GM23338 (cell line): ENCODE data around the gene TFEB. TPM values are rescaled to one million over a fixed set of nuclear protein-coding genes. Genes with fewer than 3 reads are reported as not detected.

Source experiments
- CREB1 ChIP-seq: fragments of 250-450 bp; sonication (Bioruptor Pico); IDR thresholded peaks from 2 replicates; pipeline ENCODE4 v1.5.0; 2020; ENCODE audit warnings: low read depth, mild to moderate bottlenecking, moderate library complexity
- JUNB ChIP-seq: IDR thresholded peaks from one replicate; pipeline ENCODE4 v1.6.1; 2016; ENCODE audit warnings: antibody characterized with exemption; ENCODE audit not compliant: unreplicated experiment
- NANOG ChIP-seq: IDR thresholded peaks from 2 replicates; pipeline ENCODE4 v1.6.1; 2016; ENCODE audit warnings: antibody characterized with exemption, borderline replicate concordance
- REST ChIP-seq: IDR thresholded peaks from one replicate; pipeline ENCODE4 v1.6.1; 2018; ENCODE audit warnings: antibody characterized with exemption; ENCODE audit not compliant: unreplicated experiment
- ZNF462 ChIP-seq: fragments of 250-450 bp; sonication (Bioruptor Pico); IDR thresholded peaks from 2 replicates; pipeline ENCODE4 v1.5.0; 2020; ENCODE audit warnings: mild to moderate bottlenecking, moderate library complexity
- polyA plus RNA-seq: library from polyadenylated mRNA; unstranded; fragments of >200 nt; fragmentation: Nextera tagmentation; extraction: Ambion mirVana; gene quantifications from 2 replicates; pipeline ENCODE4 v1.2.1, GENCODE V29; 2016
- total RNA-seq: library from RNA; depleted of rRNA; stranded (reverse); fragments of >200 nt; shearing (Covaris generic); gene quantifications from 2 replicates; pipeline ENCODE4 v1.2.3, GENCODE V29; 2014

The TFEB gene
- total and polyA plus RNA-seq, 2 experiments from 2014 or later, result 1.3 to 4.3 TPM

GRCh38 chr6:41673704-41674000, 61.8 kb downstream of the TFEB start (continued):
- TF ChIP-seq ZNF462 (CRISPR knock-in tag) (no peak), NANOG (no peak), JUNB (no peak), CREB1 (no peak), REST (no peak)
